ENCODE results near the gene DNM3. TPM values are rescaled to one million over a fixed set of nuclear protein-coding genes. Genes with fewer than 3 reads are reported as not detected.
"Not testable (repeated sequence)": the region's sequence is repeated elsewhere in the genome, so short reads cannot be mapped to it uniquely, and the experiment has no call there.

The DNM3 gene
- total RNA-seq, 1 donor from 2014 or later, result 9.6 TPM

GRCh38 chr1:171798311-171798710, 43.0 kb upstream of the DNM3 start:
- intact Hi-C loops (cut with DNase I), result no loop called here
- no peak for DNase-seq (ENCODE audit: low spot score in 2 of 2)
- Histone ChIP-seq H3K4me1 (no peaks in the 10 kb centered on the region), H3K4me3 (no peak overlapping the region), H3K27ac (no peak overlapping the region), H3K27me3 (no peaks in the 10 kb centered on the region), H3K9me3 (no peaks in the 10 kb centered on the region), H3K36me3 (peaks cover 30 to 42% of the 10 kb centered on the region in 2 donors)
- no peak for TF ChIP-seq CTCF (IDR thresholded peaks at IDR 0.05)

GRCh38 chr1:171798765-171799164, 42.5 kb upstream of the DNM3 start:
- H3K27me3 ChIP-seq, result no peaks in the 10 kb centered on the region
- no peak for DNase-seq (ENCODE audit: low spot score in 2 of 2)
- no peak overlapping the region for H3K27ac ChIP-seq
- peaks cover 30 to 37% of the 10 kb centered on the region in 2 donors for H3K36me3 ChIP-seq
- intact Hi-C loops (cut with DNase I), result no loop called here
- no peak overlapping the region for H3K4me3 ChIP-seq
- no peak for TF ChIP-seq CTCF (IDR thresholded peaks at IDR 0.05)
- no peaks in the 10 kb centered on the region for H3K9me3 ChIP-seq
- no peaks in the 10 kb centered on the region for H3K4me1 ChIP-seq

GRCh38 chr1:171799166-171799565, 42.1 kb upstream of the DNM3 start:
- no peak for TF ChIP-seq CTCF (IDR thresholded peaks at IDR 0.05)
- Histone ChIP-seq H3K27me3 (no peaks in the 10 kb centered on the region), H3K9me3 (no peaks in the 10 kb centered on the region), H3K27ac (no peak overlapping the region), H3K36me3 (peaks cover 30 to 33% of the 10 kb centered on the region in 2 donors), H3K4me1 (no peaks in the 10 kb centered on the region), H3K4me3 (no peak overlapping the region)
- intact Hi-C loops (cut with DNase I), result no loop called here
- no peak for DNase-seq (ENCODE audit: low spot score in 2 of 2)

- DNase-seq (ENCODE audit: low spot score in 2 of 2); H3K27me3 ChIP-seq; H3K9me3 ChIP-seq; H3K27ac ChIP-seq; H3K4me1 ChIP-seq; H3K4me3 ChIP-seq: not testable (repeated sequence)
- intact Hi-C loops (cut with DNase I), result loop anchor here (5.0 kb wide), 1 partner anchor 643 kb away; the partner anchor contains the start of gene PIGC
- H3K36me3 ChIP-seq, result peaks cover 28% of the 10 kb centered on the region in 2 donors
These were observed 41.6 kb upstream of the DNM3 start for GRCh38 chr1:171799698-171800097.

GRCh38 chr1:171800342-171800741, 41.0 kb upstream of the DNM3 start:
- DNase-seq (ENCODE audit: low spot score in 2 of 2), result no peak
- no peak overlapping the region for H3K4me3 ChIP-seq
- peaks cover 21 to 25% of the 10 kb centered on the region in 2 donors for H3K36me3 ChIP-seq
- intact Hi-C loops (cut with DNase I), result loop anchor here (5.0 kb wide), 1 partner anchor 642 kb away; the partner anchor contains the start of gene PIGC
- H3K27ac ChIP-seq, result no peak overlapping the region
- H3K27me3 ChIP-seq, result no peaks in the 10 kb centered on the region
- H3K4me1 ChIP-seq, result no peaks in the 10 kb centered on the region
- no peak for TF ChIP-seq CTCF (IDR thresholded peaks at IDR 0.05)
- H3K9me3 ChIP-seq, result no peaks in the 10 kb centered on the region

- no peak overlapping the region for H3K27ac ChIP-seq
- intact Hi-C loops (cut with DNase I), result loop anchor here (1.0 to 5.0 kb wide), 2 partner anchors 184 to 641 kb away; partner anchors contain the start of gene PIGC
- no peaks in the 10 kb centered on the region for H3K9me3 ChIP-seq
- DNase-seq (ENCODE audit: low spot score in 2 of 2), result no peak
- no peaks in the 10 kb centered on the region for H3K27me3 ChIP-seq
- H3K36me3 ChIP-seq, result peaks cover 16 to 24% of the 10 kb centered on the region in 2 donors
- no peaks in the 10 kb centered on the region for H3K4me1 ChIP-seq
- H3K4me3 ChIP-seq, result no peak overlapping the region
- TF ChIP-seq CTCF (IDR thresholded peaks at IDR 0.05), result no peak
These were observed 40.4 kb upstream of the DNM3 start for GRCh38 chr1:171800851-171801250.

All from ascending aorta (tissue), 2 donors.